SW480 (cell line): ENCODE data around the gene GRIN1.

Experiments
- DNase-seq: peaks from one replicate; pipeline ENCODE4 v3.0.0-alpha.2; 2016; ENCODE audit warnings: low spot score

The GRIN1 gene

GRCh38 chr9:137148242-137148641, 9.3 kb downstream of the GRIN1 start:
- DNase-seq: no peak

GRCh38 chr9:137148661-137149060, 9.7 kb downstream of the GRIN1 start:
- no peak for DNase-seq

- no peak for DNase-seq
Observed at GRCh38 chr9:137149363-137149762, 10.4 kb downstream of the GRIN1 start.

GRCh38 chr9:137149942-137150616, 11.1 kb downstream of the GRIN1 start:
- DNase-seq: peak; percentile 79

- peak; percentile 83 for DNase-seq
Observed at GRCh38 chr9:137150617-137151457, 11.9 kb downstream of the GRIN1 start.

GRCh38 chr9:137152844-137153405, 14.0 kb downstream of the GRIN1 start:
- DNase-seq: no peak

GRCh38 chr9:137156567-137157375, 17.8 kb downstream of the GRIN1 start:
- DNase-seq: no peak

GRCh38 chr9:137157618-137158415, 18.9 kb downstream of the GRIN1 start:
- DNase-seq: no peak

- DNase-seq: no peak
Observed at GRCh38 chr9:137158625-137159024, 19.7 kb downstream of the GRIN1 start.

GRCh38 chr9:137159105-137160053, 20.4 kb downstream of the GRIN1 start:
- DNase-seq: no peak

GRCh38 chr9:137160054-137160425, 21.1 kb downstream of the GRIN1 start:
- no peak for DNase-seq

- DNase-seq: peak; percentile 58
Observed at GRCh38 chr9:137160716-137161557, 22.0 kb downstream of the GRIN1 start.

GRCh38 chr9:137161558-137162486, 22.9 kb downstream of the GRIN1 start:
- DNase-seq: peak; percentile 43

- no peak for DNase-seq
Observed at GRCh38 chr9:137162505-137163364, 23.8 kb downstream of the GRIN1 start.

GRCh38 chr9:137163365-137163715, 24.4 kb downstream of the GRIN1 start:
- DNase-seq: no peak

- no peak for DNase-seq
Observed at GRCh38 chr9:137163805-137164204, 24.9 kb downstream of the GRIN1 start.
